Colonic mucosa (tissue), 4 donors: Measurements from ENCODE around the gene TMED3. TPM values are rescaled to one million over a fixed set of nuclear protein-coding genes. Genes with fewer than 3 reads are reported as not detected.

Experiments
- DNase-seq: peaks from one replicate; pipeline ENCODE4 v3.0.0-alpha.2; 2020
- H3K27ac ChIP-seq: fragments of 200-600 bp; one replicate; pipeline ENCODE4 v1.8.0; 2021
- H3K27me3 ChIP-seq: fragments of 200-600 bp; one replicate; pipeline ENCODE4 v1.8.0; 2021
- H3K36me3 ChIP-seq: fragments of 200-600 bp; one replicate; pipeline ENCODE4 v1.8.0; 2021
- H3K4me1 ChIP-seq: fragments of 200-600 bp; one replicate; pipeline ENCODE4 v1.8.0; 2021; ENCODE audit warnings: mild to moderate bottlenecking
- H3K4me3 ChIP-seq: fragments of 200-600 bp; one replicate; pipeline ENCODE4 v1.8.0; 2021
- H3K9ac ChIP-seq, 2 donors: one replicate each; pipeline ENCODE4 v1.7.0; 2013; ENCODE audit warnings: control low read depth in 2 of 2, low read depth in 2 of 2, low read length in 2 of 2
- H3K9me3 ChIP-seq: fragments of 200-600 bp; one replicate; pipeline ENCODE4 v1.8.0; 2021
- CTCF ChIP-seq: fragments of 200-600 bp; IDR thresholded peaks from one replicate; pipeline ENCODE4 v1.8.0; 2022; ENCODE audit warnings: antibody characterized with exemption, mild to moderate bottlenecking
- intact Hi-C: fragments of 100-400 bp; cut with DNase I; formaldehyde crosslinking; loops from one replicate; pipeline ENCODE4 v1.14.1; 2022
- total RNA-seq, 2 donors: library from RNA; stranded (reverse); fragmentation: NEBNext Ultra II Directional in 1 of 2; extraction: Animal tissue kit (Norgen Biotek cat#: 25700) in 1 of 2; gene quantifications; one replicate each; pipeline ENCODE4 v1.2.1, GENCODE V29; 2021
- donor health status: healthy.
- donor health status: DM: no; HTN: no; CAD: no.
- donor health status: DM: no; HTN: no; CAD: no.

Gene TMED3
- total RNA-seq, 2 donors from 2014 or later = 84.7 to 96.0 TPM

- peaks cover 8% of the 10 kb centered on the region for H3K36me3 ChIP-seq
- no peak for TF ChIP-seq CTCF
- DNase-seq = no peak
Measured at GRCh38 chr15:79321876-79322275, 11.0 kb downstream of the TMED3 start.

DNA sequence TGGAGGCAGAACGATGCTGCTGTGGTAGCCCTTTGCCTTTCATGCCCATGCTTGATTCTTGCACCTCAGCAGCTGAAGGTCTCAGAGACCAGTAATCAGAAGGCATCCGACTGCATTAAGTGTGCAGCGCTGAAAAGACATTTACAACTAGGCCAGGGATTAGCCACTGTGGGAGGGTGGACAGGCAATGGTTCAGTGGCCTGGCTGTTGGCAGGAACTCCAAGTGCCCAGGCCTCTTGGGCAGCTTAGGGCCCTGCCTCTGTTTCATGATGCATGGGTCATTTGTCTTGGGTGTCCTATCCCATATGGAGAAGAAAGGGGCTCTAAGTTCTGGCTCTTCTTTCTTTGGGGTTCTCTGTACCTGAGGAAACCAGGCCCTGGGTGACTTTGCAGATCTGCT, 11.4 kb downstream of the TMED3 start:
- Histone ChIP-seq H3K36me3 (peaks cover 8% of the 10 kb centered on the region), H3K4me3 (no peak overlapping the region), H3K9ac (no peak overlapping the region), H3K4me1 (no peaks in the 10 kb centered on the region), H3K27me3 (no peaks in the 10 kb centered on the region), H3K9me3 (no peaks in the 10 kb centered on the region), H3K27ac (no peak overlapping the region)
- intact Hi-C loops = no loop called here
- no peak for TF ChIP-seq CTCF
- DNase-seq = no peak

More at GRCh38 chr15:79321876-79322275, 11.0 kb downstream of the TMED3 start:
- no peak overlapping the region for H3K4me3 ChIP-seq
- H3K9ac ChIP-seq = no peak overlapping the region
- intact Hi-C loops = no loop called here
- no peak overlapping the region for H3K27ac ChIP-seq
- no peaks in the 10 kb centered on the region for H3K9me3 ChIP-seq
- no peaks in the 10 kb centered on the region for H3K4me1 ChIP-seq
- no peaks in the 10 kb centered on the region for H3K27me3 ChIP-seq

GRCh38 chr15:79322945-79323344, 12.0 kb downstream of the TMED3 start:
- Histone ChIP-seq H3K9ac (no peak overlapping the region), H3K4me3 (no peak overlapping the region), H3K4me1 (no peaks in the 10 kb centered on the region), H3K36me3 (peaks cover 8% of the 10 kb centered on the region), H3K9me3 (no peaks in the 10 kb centered on the region), H3K27me3 (no peaks in the 10 kb centered on the region), H3K27ac (no peak overlapping the region)
- TF ChIP-seq CTCF = no peak
- DNase-seq = no peak
- intact Hi-C loops = no loop called here

- Histone ChIP-seq H3K9ac (no peak overlapping the region), H3K27me3 (no peaks in the 10 kb centered on the region), H3K27ac (no peak overlapping the region), H3K4me3 (no peak overlapping the region), H3K9me3 (no peaks in the 10 kb centered on the region), H3K36me3 (no peaks in the 10 kb centered on the region), H3K4me1 (no peaks in the 10 kb centered on the region)
- no peak for DNase-seq
- TF ChIP-seq CTCF = no peak
- intact Hi-C loops = no loop called here
Measured at GRCh38 chr15:79329171-79329611, 18.3 kb downstream of the TMED3 start.

DNA sequence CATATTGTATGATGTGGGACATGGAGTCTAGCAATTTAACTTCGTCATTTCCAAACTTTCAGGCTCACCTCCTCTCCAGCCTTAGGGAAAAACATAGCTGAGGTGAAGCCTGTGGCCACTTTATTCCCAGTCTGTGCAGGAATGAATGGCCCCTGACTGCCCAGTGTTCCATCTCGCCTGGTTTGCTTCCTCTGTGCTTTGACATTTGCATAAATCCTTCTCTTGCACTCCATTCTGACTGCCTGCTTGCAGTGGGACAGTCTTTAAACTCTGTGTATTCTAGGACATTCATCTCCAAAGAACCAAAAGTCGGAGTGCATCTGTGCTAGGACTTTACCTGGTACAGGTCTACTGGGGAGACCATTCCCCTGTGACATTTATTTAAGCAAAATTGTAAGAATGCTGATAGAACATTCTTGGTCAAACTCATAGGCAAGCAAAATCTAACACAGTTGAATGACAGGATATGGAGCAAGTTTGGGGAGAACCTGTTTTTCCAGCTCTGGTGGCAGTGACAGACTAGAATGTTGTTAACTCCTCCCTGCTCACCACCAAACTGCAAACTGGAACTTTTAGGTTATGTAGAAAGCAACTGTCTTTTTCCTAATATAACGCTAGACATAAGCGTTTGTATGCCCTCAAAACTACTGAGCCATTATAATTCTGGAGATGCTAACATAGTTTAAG, 22.1 kb downstream of the TMED3 start:
- no peak overlapping the region for H3K4me3 ChIP-seq
- DNase-seq = no peak
- no peak overlapping the region for H3K27ac ChIP-seq
- H3K9me3 ChIP-seq = no peaks in the 10 kb centered on the region
- no peak for TF ChIP-seq CTCF
- intact Hi-C loops = no loop called here
- H3K9ac ChIP-seq = no peak overlapping the region
- H3K36me3 ChIP-seq = no peaks in the 10 kb centered on the region
- H3K4me1 ChIP-seq = no peaks in the 10 kb centered on the region
- H3K27me3 ChIP-seq = no peaks in the 10 kb centered on the region
